Ovary (tissue), 10 donors: ENCODE data around the gene FANK1. TPM values are rescaled to one million over a fixed set of nuclear protein-coding genes. Genes with fewer than 3 reads are reported as not detected.
"Not testable (repeated sequence)": the region's sequence is repeated elsewhere in the genome, so short reads cannot be mapped to it uniquely, and the experiment has no call there.

ENCODE experiments used
- DNase-seq, 5 donors: peaks; one replicate each; pipeline ENCODE4 v3.0.0-alpha.2; 2019 to 2020
- H3K27ac ChIP-seq, 2 donors: fragments of 200-600 bp; one replicate each; pipeline versions ENCODE4 v1.5.1 to v1.8.0; 2019 to 2022
- H3K27me3 ChIP-seq: fragments of 200-600 bp; one replicate; pipeline ENCODE4 v1.8.0; 2022
- H3K36me3 ChIP-seq: fragments of 200-600 bp; sonication (generic); one replicate; pipeline ENCODE4 v1.5.1; 2019
- H3K4me1 ChIP-seq: one replicate; pipeline ENCODE4 v1.8.1; 2013; ENCODE audit warnings: mild to moderate bottlenecking, moderate library complexity; ENCODE audit not compliant: insufficient read depth
- H3K4me3 ChIP-seq: fragments of 200-600 bp; sonication (generic); one replicate; pipeline ENCODE4 v1.5.1; 2017
- H3K9me3 ChIP-seq, 2 donors: fragments of 200-600 bp in 1 of 2; sonication (generic) in 1 of 2; one replicate each; pipeline versions ENCODE4 v1.5.1 to v1.8.1; 2013 to 2019; ENCODE audit warnings: mild to moderate bottlenecking in 1 of 2, moderate library complexity in 1 of 2
- CTCF ChIP-seq, 3 donors: fragments of 450-650 bp in 2 of 3; fragments of 200-600 bp in 1 of 3; IDR thresholded peaks; one replicate each; pipeline versions ENCODE4 v1.5.1 to v1.8.0; 2016 to 2022; ENCODE audit warnings: antibody characterized with exemption in 3 of 3, mild to moderate bottlenecking in 1 of 3
- EP300 ChIP-seq: sonication (generic); formaldehyde crosslinking; IDR thresholded peaks from one replicate; pipeline ENCODE4 v1.6.1; 2017; ENCODE audit warnings: antibody characterized with exemption
- POLR2A ChIP-seq: fragments of 450-650 bp; IDR thresholded peaks from one replicate; pipeline ENCODE4 v1.6.1; 2017; ENCODE audit warnings: antibody characterized with exemption, mild to moderate bottlenecking, moderate library complexity
- WGBS, 3 donors: extraction: QIAGEN DNeasy Blood & Tissue Kit in 1 of 3; methylation state at CpG; one replicate each; pipeline versions ENCODE4 v1.1.5 to v1.1.7; 2013 to 2017; 5-methylcytosine and 5-hydroxymethylcytosine counted together
- intact Hi-C, 4 donors: fragments of 100-400 bp; cut with DNase I; formaldehyde crosslinking; loops; one replicate each; pipeline versions ENCODE4 v1.11.0 to v1.15.1; 2022 to 2023
- long read RNA-seq, 3 donors: library from polyadenylated mRNA in 2 of 3; unstranded in 2 of 3; transcript quantifications; one replicate each; pipeline ENCODE4 v2.0.0 and lab custom pipeline, GENCODE V29; 2021 to 2026
- polyA plus RNA-seq, 2 donors: library from polyadenylated mRNA; stranded (reverse); fragments of 200-250 nt in 1 of 2; fragments of 350-450 nt in 1 of 2; fragmentation: Illumina TruSeq in 1 of 2; extraction: RNeasy Lipid Tissue Mini Kit (QIAGEN cat#74804) in 1 of 2; gene quantifications; one replicate each; pipeline ENCODE4 v1.2.3, GENCODE V29; 2013 to 2014
- total RNA-seq, 7 donors: library from RNA; depleted of rRNA in 2 of 7; stranded (reverse); fragments of >200 nt in 2 of 7; fragmentation: NEBNext Ultra II Directional in 3 of 7; extraction: Animal tissue kit (Norgen Biotek cat#: 25700) in 3 of 7; gene quantifications; one replicate each; pipeline versions ENCODE4 v1.1.0 to v1.2.4, GENCODE V29; 2016 to 2023
- donor health status: DM: no; HTN: no; CAD: no; lungs with moderate emphysema.
- donor health status: DM: no; HTN: no; CAD: no.
- donor health status: Bipolar disorder and iron deficiency.
- donor health status: DM: yes; HTN: yes; CAD: no.
- donor health status: DM: no; HTN: no; CAD: no.
- donor health status: DM: yes; HTN: yes; CAD: no.

The FANK1 gene
- total RNA-seq: 10 to 100 TPM in 1 of 7 donors, 1 to 10 TPM in 6; 4.9 to 27.0 (median 6.1) TPM
- 1 to 10 TPM; 5.3 to 5.4 TPM for polyA plus RNA-seq
- long read RNA-seq, donor 1, partial matches to known transcripts: 0 of 6 reads
- long read RNA-seq, donor 1, other reads (novel, unspliced or antisense): 6 of 6 reads
- long read RNA-seq, donor 2, partial matches to known transcripts: 5 of 6 reads
- long read RNA-seq, donor 2, other reads (novel, unspliced or antisense): 0 of 6 reads
- long read RNA-seq, donor 3, partial matches to known transcripts: 0 of 3 reads
- long read RNA-seq, donor 3, other reads (novel, unspliced or antisense): 3 of 3 reads

- H3K9me3 ChIP-seq, intact Hi-C loops, H3K27me3 ChIP-seq, H3K36me3 ChIP-seq, H3K4me1 ChIP-seq: not testable (repeated sequence)
- H3K4me3 ChIP-seq: peak within 1 kb of the TSS; percentile 84
- H3K27ac ChIP-seq: peak within 1 kb of the TSS; percentile 33 to 83
- DNase-seq: peak; percentile 88 to 94 (median 93)
- 25 to 43% (median 37%) methylated on average over 80 to 106 of the region's 106 CpGs for WGBS, 3 donors
- TF ChIP-seq POLR2A: peak; percentile 56
These were observed at the start of gene FANK1 for GRCh38 chr10:125896088-125896934. FANK1 (plus strand) TSS chr10:125896564; CDS start chr10:125896643, 79 bp downstream.

- no peak for DNase-seq
- Histone ChIP-seq H3K27ac (no peak overlapping the region), H3K27me3 (no peaks in the 10 kb centered on the region), H3K9me3 (no peaks in the 10 kb centered on the region), H3K36me3 (no peaks in the 10 kb centered on the region), H3K4me1 (peaks cover 32% of the 10 kb centered on the region), H3K4me3 (no peak overlapping the region)
- intact Hi-C loops: no loop called here
- 88 to 92% (median 92%) methylated on average over 3 of the region's 3 CpGs for WGBS, 3 donors
- no peak for TF ChIP-seq EP300
- no peak for TF ChIP-seq CTCF (IDR thresholded peaks at IDR 0.05)
- no peak for TF ChIP-seq POLR2A
These were observed 49.5 kb upstream of the FANK1 start for GRCh38 chr10:125846894-125847293.

GRCh38 chr10:125848371-125848770, 48.0 kb upstream of the FANK1 start:
- no peak for TF ChIP-seq EP300
- no peak for TF ChIP-seq POLR2A
- TF ChIP-seq CTCF (IDR thresholded peaks at IDR 0.05): no peak
- no peak for DNase-seq
- Histone ChIP-seq H3K9me3 (no peaks in the 10 kb centered on the region), H3K36me3 (no peaks in the 10 kb centered on the region), H3K27me3 (no peaks in the 10 kb centered on the region), H3K4me1 (peaks cover 30% of the 10 kb centered on the region), H3K4me3 (no peak overlapping the region), H3K27ac (no peak overlapping the region)
- WGBS, 3 donors: 84 to 98% (median 85%) methylated on average over 2 of the region's 2 CpGs
- intact Hi-C loops: no loop called here

GRCh38 chr10:125848857-125849256, 47.5 kb upstream of the FANK1 start:
- no peak for DNase-seq
- intact Hi-C loops: no loop called here
- 29 to 74% (median 41%) methylated on average over 2 of the region's 2 CpGs for WGBS, 3 donors
- H3K27me3 ChIP-seq: no peaks in the 10 kb centered on the region
- H3K36me3 ChIP-seq: no peaks in the 10 kb centered on the region
- no peak for TF ChIP-seq CTCF (IDR thresholded peaks at IDR 0.05)
- no peak for TF ChIP-seq EP300
- H3K4me1 ChIP-seq: peaks cover 27% of the 10 kb centered on the region
- H3K27ac ChIP-seq: peak overlapping the region in 1 of 2 donors; percentile 55
- H3K4me3 ChIP-seq: no peak overlapping the region
- H3K9me3 ChIP-seq: no peaks in the 10 kb centered on the region

GRCh38 chr10:125849448-125849847, 46.9 kb upstream of the FANK1 start:
- 33 to 51% (median 33%) methylated on average over 7 of the region's 7 CpGs for WGBS, 3 donors
- DNase-seq: no peak
- no peak overlapping the region for H3K4me3 ChIP-seq
- intact Hi-C loops: no loop called here
- peak overlapping the region in 1 of 2 donors; percentile 55 for H3K27ac ChIP-seq
- H3K4me1 ChIP-seq: peaks cover 25% of the 10 kb centered on the region
- no peaks in the 10 kb centered on the region for H3K36me3 ChIP-seq
- TF ChIP-seq POLR2A (no peak), EP300 (no peak), CTCF (IDR thresholded peaks at IDR 0.05) (no peak)
- no peaks in the 10 kb centered on the region for H3K27me3 ChIP-seq
- no peaks in the 10 kb centered on the region for H3K9me3 ChIP-seq
